Trophoblast cell (in vitro differentiated cells and primary cell): Measurements from ENCODE around the gene STRN.

Experiments used
- DNase-seq, 2 donors: peaks; one replicate each; pipeline ENCODE4 v3.0.0-alpha.2; 2016
- H2AFZ ChIP-seq: 2 replicates; pipeline ENCODE4 v1.6.1; 2013; ENCODE audit warnings: low read length, moderate library complexity, mild to moderate bottlenecking; ENCODE audit not compliant: insufficient read depth, poor library complexity
- H2AK5ac ChIP-seq: 2 replicates; pipeline ENCODE4 v1.6.1; 2013; ENCODE audit warnings: mild to moderate bottlenecking, low read length
- H2BK120ac ChIP-seq: 2 replicates; pipeline ENCODE4 v1.6.1; 2013; ENCODE audit warnings: low read length, mild to moderate bottlenecking, moderate library complexity; ENCODE audit not compliant: insufficient read depth, poor library complexity
- H2BK12ac ChIP-seq: 2 replicates; pipeline ENCODE4 v1.6.1; 2013; ENCODE audit warnings: mild to moderate bottlenecking, low read length, moderate library complexity
- H2BK5ac ChIP-seq: 2 replicates; pipeline ENCODE4 v1.6.1; 2013; ENCODE audit warnings: low read length, low read depth, moderate library complexity, mild to moderate bottlenecking; ENCODE audit not compliant: poor library complexity
- H3K14ac ChIP-seq: 2 replicates; pipeline ENCODE4 v1.6.1; 2013; ENCODE audit warnings: mild to moderate bottlenecking, low read length
- H3K18ac ChIP-seq: 2 replicates; pipeline ENCODE4 v1.6.1; 2013; ENCODE audit warnings: mild to moderate bottlenecking, low read length
- H3K23ac ChIP-seq: 2 replicates; pipeline ENCODE4 v1.6.1; 2013; ENCODE audit warnings: low read length
- H3K27ac ChIP-seq: 2 replicates; pipeline ENCODE4 v1.5.1; 2013; ENCODE audit warnings: low read depth, mild to moderate bottlenecking, inconsistent platforms, low read length, moderate library complexity
- H3K27me3 ChIP-seq: 2 replicates; pipeline ENCODE4 v1.6.1; 2013; ENCODE audit warnings: inconsistent platforms, mild to moderate bottlenecking, low read length, moderate library complexity; ENCODE audit not compliant: insufficient read depth
- H3K36me3 ChIP-seq, 2 experiments: 1 replicate in 1 of 2; 2 replicates in 1 of 2; pipeline ENCODE4 v1.6.1; 2013; ENCODE audit warnings: low read length in 2 of 2, mild to moderate bottlenecking in 2 of 2, moderate library complexity in 1 of 2; ENCODE audit not compliant: insufficient read depth in 2 of 2, control insufficient read depth in 1 of 2
- H3K4ac ChIP-seq: 2 replicates; pipeline ENCODE4 v1.6.1; 2013; ENCODE audit warnings: low read depth, mild to moderate bottlenecking, low read length, moderate library complexity
- H3K4me1 ChIP-seq, 2 experiments: 1 replicate in 1 of 2; 2 replicates in 1 of 2; pipeline ENCODE4 v1.6.1; 2013; ENCODE audit warnings: low read length in 2 of 2, mild to moderate bottlenecking in 2 of 2, moderate library complexity in 1 of 2; ENCODE audit not compliant: insufficient read depth in 2 of 2, control insufficient read depth in 1 of 2
- H3K4me2 ChIP-seq: 2 replicates; pipeline ENCODE4 v1.6.1; 2013; ENCODE audit warnings: inconsistent platforms, mild to moderate bottlenecking, low read length, moderate library complexity
- H3K4me3 ChIP-seq: 2 replicates; pipeline ENCODE4 v1.5.1; 2013; ENCODE audit warnings: mild to moderate bottlenecking, low read depth, low read length, inconsistent platforms
- H3K79me1 ChIP-seq: one replicate; pipeline ENCODE4 v1.6.1; 2013; ENCODE audit warnings: low read length
- H3K79me2 ChIP-seq: 2 replicates; pipeline ENCODE4 v1.6.1; 2013; ENCODE audit warnings: low read length, mild to moderate bottlenecking; ENCODE audit not compliant: control insufficient read depth, insufficient read depth, poor library complexity
- H3K9ac ChIP-seq: 2 replicates; pipeline ENCODE4 v1.6.1; 2013; ENCODE audit warnings: mild to moderate bottlenecking, low read length
- H3K9me3 ChIP-seq: 2 replicates; pipeline ENCODE4 v1.6.1; 2013; ENCODE audit warnings: low read depth, mild to moderate bottlenecking, control low read depth, inconsistent platforms, low read length; ENCODE audit not compliant: insufficient read depth
- H4K12ac ChIP-seq: 2 replicates; pipeline ENCODE4 v1.6.1; 2013; ENCODE audit warnings: low read depth, mild to moderate bottlenecking, low read length, moderate library complexity
- H4K8ac ChIP-seq: 2 replicates; pipeline ENCODE4 v1.6.1; 2013; ENCODE audit warnings: low read depth, mild to moderate bottlenecking, low read length, moderate library complexity
- H4K91ac ChIP-seq: one replicate; pipeline ENCODE4 v1.6.1; 2013; ENCODE audit warnings: low read depth, mild to moderate bottlenecking, low read length, moderate library complexity
- WGBS: extraction: QIAGEN DNeasy Blood & Tissue Kit; methylation state at CpG from one replicate; pipeline ENCODE4 v1.1.7; 2013; ENCODE audit warnings: missing lambda C conversion rate; ENCODE audit not compliant: insufficient read length, insufficient coverage; ENCODE audit errors: extremely low coverage; 5-methylcytosine and 5-hydroxymethylcytosine counted together

STRN gene

DNA sequence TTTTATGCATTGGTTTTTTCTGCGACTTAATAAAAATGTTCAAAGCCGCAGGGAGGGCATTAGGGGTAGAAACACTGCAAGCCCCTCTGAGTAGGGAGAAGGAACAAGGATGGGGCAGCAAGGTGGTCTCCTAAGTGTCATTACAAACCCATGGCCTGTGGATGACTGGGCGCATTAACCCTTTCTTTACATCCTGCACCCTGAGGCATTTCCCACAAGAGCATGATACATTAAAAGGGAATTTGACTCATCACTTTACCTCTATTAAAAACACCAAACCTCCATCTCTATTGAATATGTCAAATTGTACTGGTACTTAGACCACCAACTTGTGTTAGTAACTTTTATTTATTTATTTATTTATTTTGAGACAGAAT, 157.3 kb downstream of the STRN start:
- Histone ChIP-seq H3K4me3 (no peak overlapping the region), H3K14ac (no peak overlapping the region), H3K9ac (no peak overlapping the region), H2AFZ (no peak overlapping the region), H3K36me3 (no peaks in the 10 kb centered on the region), H3K27ac (no peak overlapping the region), H2BK5ac (no peak overlapping the region), H3K79me1 (no peaks in the 10 kb centered on the region), H4K91ac (no peak overlapping the region), H3K4me1 (no peaks in the 10 kb centered on the region), H3K23ac (no peak overlapping the region), H4K12ac (no peak overlapping the region), H3K79me2 (no peaks in the 10 kb centered on the region), H3K27me3 (no peaks in the 10 kb centered on the region), H2BK12ac (no peak overlapping the region), H3K4me2 (no peak overlapping the region), H3K18ac (no peak overlapping the region), H2BK120ac (no peak overlapping the region), H3K9me3 (peaks cover 9% of the 10 kb centered on the region), H2AK5ac (no peak overlapping the region), H3K4ac (no peak overlapping the region), H4K8ac (no peak overlapping the region)
- DNase-seq = no peak
- WGBS = no CpG with 5 or more reads among the region's 3 CpGs

DNA sequence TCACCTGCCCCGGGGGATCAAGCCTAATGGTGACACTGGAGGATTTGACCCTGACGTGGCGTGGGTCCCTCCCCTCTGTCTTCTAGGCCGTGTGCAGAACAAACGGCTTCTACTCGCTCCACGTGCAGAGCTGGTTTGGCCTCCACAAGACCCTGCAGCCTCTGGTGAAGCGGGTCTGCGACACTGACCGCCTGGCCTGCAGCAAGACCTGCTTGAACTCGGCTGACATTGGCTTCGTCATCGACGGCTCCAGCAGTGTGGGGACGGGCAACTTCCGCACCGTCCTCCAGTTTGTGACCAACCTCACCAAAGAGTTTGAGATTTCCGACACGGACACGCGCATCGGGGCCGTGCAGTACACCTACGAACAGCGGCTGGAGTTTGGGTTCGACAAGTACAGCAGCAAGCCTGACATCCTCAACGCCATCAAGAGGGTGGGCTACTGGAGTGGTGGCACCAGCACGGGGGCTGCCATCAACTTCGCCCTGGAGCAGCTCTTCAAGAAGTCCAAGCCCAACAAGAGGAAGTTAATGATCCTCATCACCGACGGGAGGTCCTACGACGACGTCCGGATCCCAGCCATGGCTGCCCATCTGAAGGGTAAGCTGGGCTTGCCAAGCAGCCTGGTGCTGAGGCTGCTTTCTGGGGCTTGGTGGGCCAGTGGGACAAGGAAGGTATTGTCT, 157.8 kb downstream of the STRN start:
- Histone ChIP-seq H3K9me3 (peaks cover 9% of the 10 kb centered on the region), H3K79me1 (no peaks in the 10 kb centered on the region), H4K91ac (no peak overlapping the region), H3K9ac (no peak overlapping the region), H3K36me3 (no peaks in the 10 kb centered on the region), H3K18ac (no peak overlapping the region), H3K4ac (no peak overlapping the region), H3K27ac (no peak overlapping the region), H3K23ac (no peak overlapping the region), H3K4me2 (no peak overlapping the region), H4K12ac (no peak overlapping the region), H2BK120ac (no peak overlapping the region), H2AK5ac (no peak overlapping the region), H3K4me3 (peak overlapping the region; percentile 18), H2AFZ (no peak overlapping the region), H3K79me2 (no peaks in the 10 kb centered on the region), H3K14ac (no peak overlapping the region), H3K27me3 (no peaks in the 10 kb centered on the region), H4K8ac (no peak overlapping the region), H2BK5ac (no peak overlapping the region), H2BK12ac (no peak overlapping the region), H3K4me1 (no peaks in the 10 kb centered on the region)
- no peak for DNase-seq
- no CpG with 5 or more reads among the region's 35 CpGs for WGBS

DNA sequence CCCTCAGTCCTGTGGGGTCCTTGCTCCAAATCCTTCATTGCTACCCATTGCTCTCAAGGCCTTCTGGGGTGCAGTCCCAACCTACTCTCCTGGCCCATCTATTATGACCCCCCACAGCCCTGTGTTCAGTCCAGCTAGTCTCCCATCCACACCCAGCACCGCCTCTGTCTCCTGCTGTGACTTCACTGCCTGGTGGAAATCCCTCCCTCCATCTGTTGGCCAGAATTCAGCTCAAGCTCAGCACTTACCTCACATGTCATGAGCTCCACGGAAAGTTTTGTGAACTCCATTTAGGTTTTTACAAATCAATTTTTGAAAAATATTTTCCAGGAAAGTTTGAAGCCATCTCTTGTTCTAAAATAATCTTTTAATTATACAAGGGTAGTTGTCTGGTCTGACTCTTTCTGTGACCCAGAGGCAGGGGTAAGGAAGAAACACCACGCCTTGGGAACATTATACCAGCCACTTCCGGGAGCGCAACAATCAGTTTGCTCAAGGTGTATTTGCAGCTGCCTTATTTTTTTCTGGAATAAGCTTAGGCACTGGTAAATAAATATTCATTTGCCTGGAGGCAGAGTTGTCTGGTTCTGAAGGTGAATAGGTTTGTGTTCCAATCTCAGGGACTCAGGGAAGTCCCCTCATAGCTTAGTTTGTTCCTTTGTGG, 159.0 kb downstream of the STRN start:
- Histone ChIP-seq H2AK5ac (no peak overlapping the region), H3K4ac (no peak overlapping the region), H3K4me2 (no peak overlapping the region), H3K27ac (no peak overlapping the region), H3K36me3 (no peaks in the 10 kb centered on the region), H4K8ac (no peak overlapping the region), H3K18ac (no peak overlapping the region), H4K12ac (no peak overlapping the region), H2BK12ac (no peak overlapping the region), H2AFZ (no peak overlapping the region), H3K79me2 (no peaks in the 10 kb centered on the region), H3K4me1 (no peaks in the 10 kb centered on the region), H3K9ac (no peak overlapping the region), H3K14ac (no peak overlapping the region), H2BK5ac (no peak overlapping the region), H3K23ac (no peak overlapping the region), H2BK120ac (no peak overlapping the region), H3K79me1 (no peaks in the 10 kb centered on the region), H3K27me3 (no peaks in the 10 kb centered on the region), H3K4me3 (no peak overlapping the region), H3K9me3 (peaks cover 9% of the 10 kb centered on the region), H4K91ac (no peak overlapping the region)
- WGBS = no CpG with 5 or more reads among the region's 5 CpGs
- DNase-seq = no peak

DNA sequence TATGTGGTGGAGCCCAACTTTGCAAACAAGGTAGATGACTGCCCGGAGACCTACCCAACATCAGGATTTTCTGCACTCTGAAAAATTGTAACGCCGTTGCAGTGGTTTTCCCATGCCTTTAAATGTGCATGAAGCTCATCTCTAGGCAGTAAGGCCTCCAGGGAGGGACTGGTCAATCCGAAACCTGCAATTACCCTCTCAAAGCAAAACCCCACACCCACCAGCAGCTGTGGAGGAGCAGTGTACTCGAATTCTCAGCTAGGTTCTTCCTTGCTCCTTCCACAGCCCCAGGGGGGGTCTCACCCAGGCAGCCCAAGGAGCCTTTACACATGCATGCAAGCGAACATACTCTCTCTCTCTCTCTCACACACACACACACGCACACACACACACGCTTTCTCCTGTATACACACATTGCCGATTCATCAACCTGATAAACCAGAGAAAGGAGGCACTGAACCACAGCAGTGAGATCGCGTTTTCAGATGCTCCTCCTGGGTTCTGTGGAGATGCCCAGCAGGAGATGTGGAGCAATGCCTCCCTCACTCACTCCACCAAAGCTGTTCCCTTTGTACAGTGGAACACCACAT, 160.6 kb downstream of the STRN start:
- no peak overlapping the region for H3K9ac ChIP-seq
- no peak overlapping the region for H2BK5ac ChIP-seq
- DNase-seq = no peak
- H3K4me3 ChIP-seq = no peak overlapping the region
- WGBS = no CpG with 5 or more reads among the region's 11 CpGs
- H2BK120ac ChIP-seq = no peak overlapping the region
- H3K4me2 ChIP-seq = no peak overlapping the region
- H3K4ac ChIP-seq = no peak overlapping the region
- no peaks in the 10 kb centered on the region for H3K4me1 ChIP-seq
- no peak overlapping the region for H3K18ac ChIP-seq
- H3K27me3 ChIP-seq = no peaks in the 10 kb centered on the region
- H3K23ac ChIP-seq = no peak overlapping the region
- H3K14ac ChIP-seq = no peak overlapping the region
- no peak overlapping the region for H2BK12ac ChIP-seq
- no peaks in the 10 kb centered on the region for H3K79me1 ChIP-seq
- no peak overlapping the region for H4K8ac ChIP-seq
- no peak overlapping the region for H4K91ac ChIP-seq
- peaks cover 7% of the 10 kb centered on the region for H3K9me3 ChIP-seq
- no peaks in the 10 kb centered on the region for H3K79me2 ChIP-seq
- H4K12ac ChIP-seq = no peak overlapping the region
- no peak overlapping the region for H2AFZ ChIP-seq
- H2AK5ac ChIP-seq = no peak overlapping the region
- no peak overlapping the region for H3K27ac ChIP-seq
- H3K36me3 ChIP-seq = no peaks in the 10 kb centered on the region
